IMR-90 (cell line): ENCODE data around the gene SULT1A3. TPM values are rescaled to one million over a fixed set of nuclear protein-coding genes. Genes with fewer than 3 reads are reported as not detected.
A peak's percentile ranks its signal among the peaks of the same experiment; 100 is the strongest.
"Not testable (repeated sequence)": the region's sequence is repeated elsewhere in the genome, so short reads cannot be mapped to it uniquely, and the experiment has no call there.

Experiments
- ATAC-seq: fragments of 200-7000 bp; cut with Tn5 transposase; 2 replicates; pipeline ENCODE4 v1.9.1; 2020; ENCODE audit warnings: low read depth, mild to moderate bottlenecking, moderate library complexity
- BruUV-seq: library from RNA; stranded (reverse); fragments of 400-500 nt; replicated peaks from 2 replicates; lab custom pipeline; 2021; lab: Mats Ljungman, UMichigan
- CTCF ChIA-PET: fragments of 300-600 bp; formaldehyde crosslinking; extraction: SDS; loops from one replicate; lab custom pipeline; 2021; ENCODE audit warnings: antibody characterized with exemption; lab: Yijun Ruan, JAX
- POLR2A ChIA-PET: fragments of 300-600 bp; sonication (Branson Sonifier 250); formaldehyde crosslinking; loops from one replicate; lab custom pipeline; 2022; ENCODE audit warnings: antibody characterized with exemption; ENCODE audit not compliant: unreplicated experiment; lab: Charles Lee
- DNase-seq: peaks from one replicate; pipeline ENCODE4 v3.0.0; 2013
- H2AFZ ChIP-seq: replicated peaks from 2 replicates; pipeline ENCODE3; 2013; ENCODE audit warnings: low read length, mild to moderate bottlenecking; ENCODE audit not compliant: poor library complexity
- H2AK5ac ChIP-seq: 2 replicates; pipeline ENCODE4 v1.6.1; 2013; ENCODE audit warnings: low read depth, low read length, inconsistent platforms
- H2AK9ac ChIP-seq: replicated peaks from 2 replicates; pipeline ENCODE3; 2013; ENCODE audit warnings: mild to moderate bottlenecking, low read depth, low read length, moderate library complexity; ENCODE audit not compliant: poor library complexity
- H2BK120ac ChIP-seq: 2 replicates; pipeline ENCODE4 v1.6.1; 2013; ENCODE audit warnings: low read depth, low read length, inconsistent platforms
- H2BK15ac ChIP-seq: 3 replicates; pipeline ENCODE4 v1.6.1; 2013; ENCODE audit warnings: low read depth, low read length, inconsistent platforms
- H2BK20ac ChIP-seq: 2 replicates; pipeline ENCODE4 v1.6.1; 2013; ENCODE audit warnings: low read depth, mild to moderate bottlenecking, inconsistent platforms, low read length, moderate library complexity
- H2BK5ac ChIP-seq: 2 replicates; pipeline ENCODE4 v1.6.1; 2013; ENCODE audit warnings: mild to moderate bottlenecking, low read depth, low read length, inconsistent platforms; ENCODE audit not compliant: poor library complexity, severe bottlenecking
- H3K14ac ChIP-seq: replicated peaks from 2 replicates; pipeline ENCODE4 v1.6.1; 2013; ENCODE audit warnings: low read depth, low read length, inconsistent platforms
- H3K18ac ChIP-seq: 2 replicates; pipeline ENCODE4 v1.6.1; 2013; ENCODE audit warnings: low read depth, low read length, control low read depth
- H3K23ac ChIP-seq: 2 replicates; pipeline ENCODE4 v1.6.1; 2013; ENCODE audit warnings: low read depth, low read length, inconsistent platforms
- H3K27ac ChIP-seq: 2 replicates; pipeline ENCODE4 v1.5.1; 2013; ENCODE audit warnings: mild to moderate bottlenecking, control low read depth, low read length; ENCODE audit not compliant: insufficient read depth
- H3K27me3 ChIP-seq: 2 replicates; pipeline ENCODE4 v1.6.1; 2013; ENCODE audit warnings: low read length; ENCODE audit not compliant: control insufficient read depth, insufficient read depth
- H3K36me3 ChIP-seq: 2 replicates; pipeline ENCODE4 v1.6.1; 2013; ENCODE audit warnings: low read length, mixed read lengths; ENCODE audit not compliant: control insufficient read depth, insufficient read depth
- H3K4ac ChIP-seq: 2 replicates; pipeline ENCODE4 v1.6.1; 2013; ENCODE audit warnings: low read depth, low read length, inconsistent platforms
- H3K4me1 ChIP-seq: 2 replicates; pipeline ENCODE4 v1.6.1; 2013; ENCODE audit warnings: low read length, mixed read lengths; ENCODE audit not compliant: control insufficient read depth, insufficient read depth
- H3K4me2 ChIP-seq: 2 replicates; pipeline ENCODE4 v1.6.1; 2013; ENCODE audit warnings: low read depth, mild to moderate bottlenecking, control low read depth, low read length, moderate library complexity
- H3K4me3 ChIP-seq: 2 replicates; pipeline ENCODE4 v1.5.1; 2013; ENCODE audit warnings: low read depth, mild to moderate bottlenecking, control low read depth, low read length, moderate library complexity; ENCODE audit not compliant: insufficient read depth
- H3K56ac ChIP-seq: 2 replicates; pipeline ENCODE4 v1.6.1; 2013; ENCODE audit warnings: low read length, inconsistent platforms; ENCODE audit not compliant: insufficient read depth; ENCODE audit errors: extremely low read depth
- H3K79me1 ChIP-seq, 2 experiments: 2 replicates each; pipeline ENCODE4 v1.6.1; 2013; ENCODE audit warnings: low read length in 2 of 2, inconsistent platforms in 1 of 2, low read depth in 1 of 2
- H3K9ac ChIP-seq: 2 replicates; pipeline ENCODE4 v1.6.1; 2013; ENCODE audit warnings: low read depth, low read length, control low read depth
- H3K9me1 ChIP-seq: 2 replicates; pipeline ENCODE4 v1.6.1; 2013; ENCODE audit warnings: low read length, inconsistent platforms; ENCODE audit not compliant: insufficient read depth
- H3K9me3 ChIP-seq: 2 replicates; pipeline ENCODE4 v1.6.1; 2013; ENCODE audit warnings: low read length; ENCODE audit not compliant: control insufficient read depth, insufficient read depth
- H4K20me1 ChIP-seq: 2 replicates; pipeline ENCODE4 v1.6.1; 2013; ENCODE audit warnings: low read length, inconsistent platforms; ENCODE audit not compliant: insufficient read depth
- H4K5ac ChIP-seq: 2 replicates; pipeline ENCODE4 v1.6.1; 2013; ENCODE audit warnings: mild to moderate bottlenecking, low read depth, low read length, control low read depth
- H4K8ac ChIP-seq, 2 experiments: 2 replicates each; pipeline ENCODE4 v1.6.1; 2013; ENCODE audit warnings: low read depth in 2 of 2, low read length in 2 of 2, control low read depth in 1 of 2, inconsistent platforms in 1 of 2
- H4K91ac ChIP-seq: 2 replicates; pipeline ENCODE4 v1.6.1; 2013; ENCODE audit warnings: low read depth, low read length, inconsistent platforms; ENCODE audit not compliant: insufficient read depth
- WGBS, 2 experiments: methylation state at CpG; one replicate each; pipeline versions ENCODE4 v1.1.5 to v1.1.7; 2013; ENCODE audit warnings: missing lambda C conversion rate in 2 of 2; ENCODE audit not compliant: insufficient read length in 1 of 2; ENCODE audit errors: extremely low coverage in 2 of 2; 5-methylcytosine and 5-hydroxymethylcytosine counted together
- dilution Hi-C: fragments of 300-500 bp; cut with HindIII; formaldehyde crosslinking; loops from one replicate; pipeline ENCODE4 v1.14.3; 2018; ENCODE audit warnings: low sequenced_read_pairs; ENCODE audit not compliant: unreplicated experiment
- in situ Hi-C: fragments of 300-500 bp; cut with MboI; formaldehyde crosslinking; loops from 3 replicates; pipeline ENCODE4 v1.14.3; 2019; ENCODE audit warnings: low sequenced_read_pairs, inconsistent platforms, mixed read lengths
- intact Hi-C: fragments of 100-400 bp; cut with micrococcal nuclease; formaldehyde crosslinking; loops from 2 replicates; pipeline ENCODE4 v1.10.0; 2022
- polyA plus RNA-seq, 3 experiments: library from polyadenylated mRNA; depleted of rRNA; stranded (reverse); fragments of >200 nt; gene quantifications; 2 replicates each; pipeline ENCODE4 v1.2.3, GENCODE V29; 2012; ENCODE audit warnings: low replicate concordance in 1 of 3
- total RNA-seq: library from RNA; depleted of rRNA; stranded (reverse); fragments of >200 nt; gene quantifications from 2 replicates; pipeline ENCODE4 v1.2.3, GENCODE V29; 2012

Gene SULT1A3
- total and polyA plus RNA-seq, 2 of the 4 experiments (the other 2 are of a cell fraction), result 0.18 to 17.2 TPM

DNA sequence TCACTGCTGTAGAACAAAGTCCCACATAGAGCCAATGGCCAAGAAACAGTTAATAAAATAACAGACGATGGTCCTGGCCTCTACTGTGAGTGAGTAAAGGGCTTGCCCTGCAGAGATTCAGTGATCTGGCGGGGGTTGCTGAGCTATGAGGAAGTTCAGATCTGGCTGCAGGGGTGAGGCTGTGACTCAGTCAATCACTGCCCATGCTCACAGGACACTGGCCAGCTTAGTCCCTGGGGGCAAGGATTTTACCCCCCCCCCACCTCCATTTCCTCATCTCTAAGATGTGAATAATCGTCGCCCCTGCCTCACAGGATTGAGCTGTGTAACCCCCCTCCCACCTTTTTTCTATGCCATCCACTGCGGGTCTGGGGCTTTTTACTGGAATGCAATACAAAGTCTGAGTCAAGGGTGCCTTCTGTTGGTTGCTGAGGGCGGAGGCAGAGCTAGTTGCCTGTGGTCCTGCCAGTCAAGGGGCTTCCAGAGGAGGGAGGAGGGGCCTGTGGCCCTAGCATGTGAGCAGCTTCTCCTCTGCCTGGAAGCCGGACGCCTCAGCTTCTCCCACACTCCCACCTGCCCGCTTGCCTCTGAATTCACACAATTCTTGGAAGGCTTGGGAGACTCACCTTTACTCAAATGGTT is 8.1 kb downstream of the SULT1A3 start:
- H2AK9ac ChIP-seq, intact Hi-C loops, H4K5ac ChIP-seq, H4K8ac ChIP-seq, H2AK5ac ChIP-seq, H2BK20ac ChIP-seq, BruUV-seq, dilution Hi-C loops, H3K14ac ChIP-seq, H3K4me1 ChIP-seq, H3K27ac ChIP-seq, CTCF ChIA-PET, H2BK5ac ChIP-seq, H2BK120ac ChIP-seq, H3K4me2 ChIP-seq, H2AFZ ChIP-seq, in situ Hi-C loops, H3K36me3 ChIP-seq, POLR2A ChIA-PET, H3K9ac ChIP-seq, H3K9me1 ChIP-seq, H3K23ac ChIP-seq, H4K20me1 ChIP-seq, H3K4ac ChIP-seq, H3K79me1 ChIP-seq, H2BK15ac ChIP-seq, H4K91ac ChIP-seq, H3K27me3 ChIP-seq, H3K9me3 ChIP-seq, H3K4me3 ChIP-seq, DNase-seq, H3K56ac ChIP-seq, H3K18ac ChIP-seq: not testable (repeated sequence)
- ATAC-seq, result peak; percentile 76
- no CpG with 5 or more reads among the region's 9 CpGs for WGBS, 2 experiments

DNA sequence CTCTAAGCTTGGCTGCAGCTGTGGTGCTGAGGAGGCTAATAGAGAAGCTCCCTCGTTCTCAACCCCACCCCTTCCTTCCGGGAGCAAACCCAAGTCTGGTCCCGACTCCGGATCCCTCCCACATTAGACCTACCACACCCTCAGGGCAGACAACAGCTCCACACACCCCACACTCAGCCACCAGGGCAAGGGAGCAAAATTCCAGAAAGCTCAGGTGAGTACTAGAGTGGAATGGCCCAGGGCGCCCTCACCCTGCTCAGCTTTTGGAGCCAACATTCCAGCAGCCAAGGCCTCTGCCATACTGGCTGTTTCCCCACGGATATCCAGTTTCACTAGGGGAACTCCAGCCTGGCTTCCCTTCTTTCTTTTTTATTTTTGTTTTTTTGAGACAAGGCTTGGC is 10.0 kb downstream of the SULT1A3 start:
- not testable (repeated sequence) for ATAC-seq, DNase-seq, H3K4me1 ChIP-seq

More for the DNA sequence above, 10.0 kb downstream of the SULT1A3 start:
- H2BK15ac ChIP-seq, H3K9ac ChIP-seq, BruUV-seq, H4K5ac ChIP-seq, H3K27me3 ChIP-seq, POLR2A ChIA-PET, H3K4ac ChIP-seq, H2AK5ac ChIP-seq, H4K91ac ChIP-seq, CTCF ChIA-PET, H2BK20ac ChIP-seq, H4K8ac ChIP-seq, H3K9me3 ChIP-seq, dilution Hi-C loops, H2BK120ac ChIP-seq, H3K27ac ChIP-seq, in situ Hi-C loops, intact Hi-C loops, H2BK5ac ChIP-seq, H3K56ac ChIP-seq, H3K23ac ChIP-seq, H3K79me1 ChIP-seq, H3K36me3 ChIP-seq, H3K9me1 ChIP-seq, H4K20me1 ChIP-seq, H2AFZ ChIP-seq, H3K4me3 ChIP-seq, H3K18ac ChIP-seq, H3K14ac ChIP-seq, H2AK9ac ChIP-seq, H3K4me2 ChIP-seq: not testable (repeated sequence)
- no CpG with 5 or more reads among the region's 6 CpGs for WGBS, 2 experiments
